GM11168 (cell line): ENCODE results near the gene POU2F3.
"Not testable (repeated sequence)": the region's sequence is repeated elsewhere in the genome, so short reads cannot be mapped to it uniquely, and the experiment has no call there.

Source experiments
- in situ Hi-C: fragments of 300-500 bp; cut with MboI; formaldehyde crosslinking; loops from one replicate; pipeline ENCODE4 v1.12.0; 2022; ENCODE audit warnings: low sequenced_read_pairs; ENCODE audit not compliant: unreplicated experiment

POU2F3 gene

GRCh38 chr11:120244476-120245365 is 4.8 kb downstream of the POU2F3 start:
- in situ Hi-C loops, result loop anchor here (5.0 kb wide), 1 partner anchor 53 kb away; no protein-coding TSS in a partner anchor

DNA sequence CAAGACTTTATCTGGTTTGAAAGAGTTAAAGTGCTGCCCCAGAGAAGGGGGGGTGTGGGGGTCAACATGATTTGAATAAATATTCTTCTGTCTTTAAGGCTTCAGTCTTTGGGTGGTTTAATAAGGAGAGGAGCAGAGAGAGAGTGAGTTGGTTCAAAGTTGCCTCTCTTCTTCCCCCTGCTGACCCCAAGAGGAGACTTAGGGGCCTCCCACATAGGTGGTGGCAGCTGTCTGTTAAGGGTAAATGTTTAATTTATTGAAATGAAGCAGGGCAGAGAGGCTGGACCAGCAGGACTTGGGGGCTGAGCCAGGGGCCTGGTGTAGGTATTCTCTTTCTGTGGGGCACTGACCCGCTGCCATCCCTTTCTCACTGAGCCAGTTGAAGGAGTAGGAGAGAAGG is 5.5 kb downstream of the POU2F3 start:
- in situ Hi-C loops, result loop anchor here (5.0 kb wide), 1 partner anchor 52 kb away; no protein-coding TSS in a partner anchor

GRCh38 chr11:120248551-120249278 is 8.8 kb downstream of the POU2F3 start:
- in situ Hi-C loops, result loop anchor here (5.0 kb wide), 1 partner anchor 49 kb away; no protein-coding TSS in a partner anchor

- in situ Hi-C loops, result loop anchor here (5.0 kb wide), 1 partner anchor 48 kb away; no protein-coding TSS in a partner anchor
These were observed 9.6 kb downstream of the POU2F3 start for GRCh38 chr11:120249279-120250262.

GRCh38 chr11:120253377-120253776 is 13.4 kb downstream of the POU2F3 start:
- in situ Hi-C loops, result not testable (repeated sequence)

DNA sequence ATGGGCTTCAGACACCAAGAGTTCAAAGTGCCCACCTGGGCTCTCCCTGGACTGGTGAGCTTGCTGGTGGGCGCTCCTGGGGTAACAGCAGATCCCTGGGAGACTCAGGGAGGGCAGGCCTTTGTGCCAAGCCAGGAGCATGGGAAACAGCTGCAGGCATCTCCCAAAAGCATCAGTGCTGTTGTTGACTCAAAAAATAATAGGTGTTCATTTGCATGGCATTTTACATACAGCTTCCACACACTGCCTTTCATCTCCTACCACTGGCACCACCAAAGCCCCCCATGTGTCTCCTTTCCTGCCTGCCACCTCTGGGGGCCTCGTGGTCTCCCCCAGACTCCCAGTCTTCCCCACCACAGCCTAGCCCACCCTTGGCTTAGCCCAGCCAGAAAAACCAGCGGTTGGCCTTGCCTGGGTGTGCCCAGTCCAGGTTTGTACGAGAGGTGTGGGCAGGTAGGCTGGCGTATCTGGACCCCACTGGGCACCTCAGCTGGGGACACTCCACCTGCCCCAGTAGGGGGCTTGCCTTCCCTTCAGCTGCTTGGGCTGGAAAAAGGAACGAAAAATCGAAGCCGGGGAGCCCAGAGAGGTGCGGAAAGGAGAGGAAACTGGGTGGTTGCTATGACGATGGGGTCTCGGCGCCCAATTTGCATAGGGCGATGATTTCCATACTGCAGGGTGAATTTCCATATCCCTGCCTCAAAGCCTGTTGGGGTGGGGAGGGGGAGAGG is 15.0 kb downstream of the POU2F3 start:
- in situ Hi-C loops, result no loop called here

DNA sequence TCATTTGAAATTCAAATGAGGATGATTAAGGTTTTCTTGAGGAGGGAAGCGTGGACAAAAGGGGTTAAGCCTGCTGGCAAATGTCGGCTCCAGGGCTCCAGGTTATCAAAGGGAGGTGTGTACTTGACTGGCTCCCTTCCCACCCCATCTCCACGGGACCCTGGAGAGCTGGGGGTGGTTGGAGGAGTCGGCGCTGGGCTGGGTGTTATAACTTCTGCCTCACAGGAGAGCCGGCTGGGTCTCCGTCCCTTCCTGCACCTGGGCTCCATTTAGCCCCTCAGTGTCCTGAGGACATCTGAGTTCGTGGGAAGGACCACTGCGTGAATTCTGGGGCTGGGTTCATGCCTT is 15.6 kb downstream of the POU2F3 start:
- in situ Hi-C loops, result no loop called here

DNA sequence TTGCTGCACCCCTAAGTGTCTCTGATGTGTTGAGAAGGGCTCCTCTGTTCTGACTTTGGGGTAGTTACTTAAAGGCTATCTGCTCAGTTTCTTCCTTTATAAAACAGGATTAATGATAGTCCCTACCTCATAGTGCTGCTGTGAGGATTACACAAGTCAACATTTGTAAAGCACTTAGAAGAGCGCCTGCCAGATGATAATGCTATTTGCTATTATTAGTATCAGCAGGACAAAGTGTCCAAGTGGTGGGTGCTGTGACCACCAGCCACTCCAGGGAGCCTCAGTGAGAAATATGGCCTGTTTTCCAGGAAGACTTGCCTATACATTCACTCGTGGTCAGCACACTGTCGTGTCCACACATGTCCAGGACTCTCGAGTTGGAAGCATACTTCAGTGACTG is 16.2 kb downstream of the POU2F3 start:
- in situ Hi-C loops, result no loop called here

- in situ Hi-C loops, result no loop called here
These were observed 16.8 kb downstream of the POU2F3 start for GRCh38 chr11:120256779-120257178.

DNA sequence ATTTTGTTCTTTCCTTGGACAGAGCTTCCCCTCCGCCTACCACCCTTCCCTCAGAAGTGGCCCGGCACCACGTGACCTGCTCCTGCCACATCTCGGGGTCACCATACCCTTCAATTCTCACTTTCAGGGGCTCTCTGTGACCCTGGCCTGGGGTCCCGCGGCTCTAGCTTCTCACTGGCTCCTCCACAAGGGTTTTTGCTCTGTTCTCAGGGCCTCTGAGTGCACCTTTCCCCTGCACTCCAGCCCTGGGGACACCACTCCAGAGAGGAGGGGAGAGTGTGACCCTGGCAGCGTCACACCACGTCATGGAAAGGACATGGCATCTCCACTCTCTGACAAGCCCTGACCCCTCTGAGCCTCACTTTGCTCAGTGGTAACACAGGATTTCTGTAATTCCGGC is 17.4 kb downstream of the POU2F3 start:
- in situ Hi-C loops, result no loop called here

- in situ Hi-C loops, result no loop called here
These were observed 18.7 kb downstream of the POU2F3 start for GRCh38 chr11:120258661-120259060.

DNA sequence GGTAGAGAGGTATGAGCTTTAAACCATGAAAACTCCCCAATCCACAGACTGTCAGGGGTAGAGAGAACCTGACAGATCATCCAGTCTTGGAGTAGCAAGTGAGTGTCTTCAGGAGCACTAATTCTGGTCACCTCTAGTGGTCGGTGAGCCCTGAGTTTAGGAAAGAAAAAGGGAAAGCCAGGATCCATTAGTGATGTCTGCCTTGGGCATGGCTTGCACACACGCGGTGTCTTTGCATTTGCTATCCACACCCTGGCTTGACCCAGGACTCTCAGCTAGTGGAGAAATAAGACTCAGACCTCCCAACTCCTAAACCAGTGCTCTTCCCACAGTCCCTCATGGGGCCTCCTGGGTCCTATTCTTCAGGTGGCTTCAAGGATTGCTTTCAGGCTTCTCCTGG is 19.3 kb downstream of the POU2F3 start:
- in situ Hi-C loops, result no loop called here

- in situ Hi-C loops, result no loop called here
These were observed 20.1 kb downstream of the POU2F3 start for GRCh38 chr11:120259988-120260565.

DNA sequence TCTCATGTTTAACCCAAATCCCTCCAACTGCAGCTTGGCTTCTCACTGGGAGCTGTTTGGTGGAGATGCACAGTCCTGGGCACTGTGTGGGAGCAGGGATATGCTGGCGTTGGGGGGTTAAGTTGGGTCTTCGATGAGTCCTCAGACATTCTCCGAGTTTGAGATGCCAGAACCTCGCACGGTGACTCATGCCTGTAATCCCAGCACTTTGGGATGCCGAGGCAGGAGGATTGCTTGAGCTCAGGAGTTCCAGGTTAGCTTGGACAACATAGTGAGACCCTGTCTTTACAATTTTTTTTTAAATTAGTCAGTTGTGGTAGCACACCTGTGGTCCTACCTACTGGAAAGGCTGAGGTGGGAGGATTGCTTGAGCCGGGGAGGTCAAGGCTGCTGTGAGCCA is 20.7 kb downstream of the POU2F3 start:
- in situ Hi-C loops, result no loop called here

DNA sequence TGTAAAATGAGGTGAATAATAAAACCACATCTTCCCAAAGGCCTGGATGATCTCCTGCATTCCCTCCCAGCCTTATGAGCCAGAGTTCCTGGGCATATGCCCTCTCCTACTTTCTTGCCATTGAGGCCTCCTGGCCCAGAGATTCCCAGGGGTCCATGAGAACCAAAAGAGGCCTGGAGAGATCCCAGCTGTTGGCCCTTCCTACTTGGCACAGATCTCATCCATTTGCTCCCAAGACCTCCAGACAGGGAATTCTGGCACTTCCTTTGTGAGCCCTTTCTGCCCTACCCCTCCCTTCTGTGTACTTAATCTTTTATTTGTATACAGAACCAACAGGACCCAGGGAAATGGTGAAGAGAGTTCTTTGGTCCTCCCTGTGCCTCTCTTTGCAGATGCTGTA is 21.4 kb downstream of the POU2F3 start:
- in situ Hi-C loops, result no loop called here

GRCh38 chr11:120261931-120262330 is 22.0 kb downstream of the POU2F3 start:
- in situ Hi-C loops, result no loop called here

DNA sequence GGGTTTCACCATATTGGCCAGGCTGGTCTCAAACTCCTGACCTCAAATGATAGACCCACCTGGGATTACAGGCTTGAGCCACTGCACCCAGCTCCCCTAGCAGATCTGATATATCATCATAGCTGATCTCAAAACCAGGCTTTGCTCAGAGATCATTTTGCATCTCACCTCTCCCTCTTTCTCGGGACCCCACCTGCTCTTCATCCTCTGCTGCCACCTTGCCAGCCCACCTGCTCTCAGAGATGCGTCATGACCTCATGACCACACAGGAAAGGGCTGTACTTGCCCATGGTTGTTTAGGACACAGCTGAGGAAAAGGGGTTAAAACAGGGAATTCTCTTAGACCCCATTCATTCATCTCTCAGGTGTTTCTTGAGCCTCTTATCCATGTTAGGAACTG is 27.4 kb downstream of the POU2F3 start:
- in situ Hi-C loops, result no loop called here

DNA sequence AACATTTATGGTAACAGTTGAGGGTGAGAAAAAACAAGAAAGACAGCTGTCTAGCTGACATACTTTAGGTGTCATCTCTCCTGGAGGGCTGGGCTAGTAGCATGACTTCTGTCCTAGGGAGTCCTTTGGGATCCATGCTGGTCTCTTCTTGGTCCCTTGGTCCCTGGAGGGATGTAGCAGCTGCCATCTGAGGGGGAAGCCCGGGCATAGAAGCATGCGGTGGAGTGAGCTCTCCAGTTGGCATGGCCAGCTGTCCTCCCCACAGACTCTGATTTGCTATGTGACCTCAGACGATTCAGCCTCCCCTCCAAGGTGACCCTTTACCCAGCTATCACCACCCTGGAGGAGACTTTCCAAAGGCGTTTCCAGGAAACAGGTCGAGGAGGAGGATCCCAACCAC is 28.7 kb downstream of the POU2F3 start:
- in situ Hi-C loops, result no loop called here

DNA sequence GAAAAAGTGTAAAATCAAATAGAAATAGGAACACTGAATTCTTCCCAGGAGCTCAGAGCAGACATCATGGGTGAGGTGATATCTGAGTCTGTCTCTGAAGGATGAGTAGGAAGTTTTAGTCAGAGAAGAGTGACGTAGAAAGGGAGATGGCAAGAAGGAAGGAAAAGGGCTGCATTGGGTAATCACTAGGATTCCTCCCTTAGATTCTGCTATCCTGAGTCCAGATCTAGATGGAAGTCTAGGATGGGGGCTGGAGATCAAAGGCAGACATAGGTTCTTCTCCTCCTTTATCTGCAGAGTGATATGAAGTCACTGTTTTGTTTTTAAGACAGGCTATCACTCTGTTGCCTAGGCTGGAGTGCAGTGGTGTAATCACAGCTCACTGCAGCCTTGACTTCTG is 30.4 kb downstream of the POU2F3 start:
- in situ Hi-C loops, result no loop called here
